ENCODE data around the gene OTOF.

- TF ChIP-seq CTCF (IDR thresholded peaks at IDR 0.05; ENCODE audit: low read length) (no peak), EZH2phosphoT487 (IDR thresholded peaks at IDR 0.05; ENCODE audit: low read length) (no peak), EZH2 (optimal IDR thresholded peaks at IDR 0.05; ENCODE audit: low read depth, low read length) (no peak)
Observed at GRCh38 chr2:26514045-26514444, 36.1 kb upstream of the OTOF start.

Measured in MM.1S (cell line).